Mucosa of gallbladder (tissue), 1 donor: ENCODE results near the gene E2F2. TPM values are rescaled to one million over a fixed set of nuclear protein-coding genes. Genes with fewer than 3 reads are reported as not detected.

Experiments used
- DNase-seq: peaks from one replicate; pipeline ENCODE4 v3.0.0-alpha.2; 2020; ENCODE audit warnings: low spot score
- total RNA-seq: library from RNA; stranded (reverse); gene quantifications from one replicate; pipeline ENCODE4 v1.2.1, GENCODE V29; 2021
- donor health status: DM: no; HTN: no; CAD: no.

Gene E2F2, protein sequence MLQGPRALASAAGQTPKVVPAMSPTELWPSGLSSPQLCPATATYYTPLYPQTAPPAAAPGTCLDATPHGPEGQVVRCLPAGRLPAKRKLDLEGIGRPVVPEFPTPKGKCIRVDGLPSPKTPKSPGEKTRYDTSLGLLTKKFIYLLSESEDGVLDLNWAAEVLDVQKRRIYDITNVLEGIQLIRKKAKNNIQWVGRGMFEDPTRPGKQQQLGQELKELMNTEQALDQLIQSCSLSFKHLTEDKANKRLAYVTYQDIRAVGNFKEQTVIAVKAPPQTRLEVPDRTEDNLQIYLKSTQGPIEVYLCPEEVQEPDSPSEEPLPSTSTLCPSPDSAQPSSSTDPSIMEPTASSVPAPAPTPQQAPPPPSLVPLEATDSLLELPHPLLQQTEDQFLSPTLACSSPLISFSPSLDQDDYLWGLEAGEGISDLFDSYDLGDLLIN
- total RNA-seq = 0.46 TPM

DNA sequence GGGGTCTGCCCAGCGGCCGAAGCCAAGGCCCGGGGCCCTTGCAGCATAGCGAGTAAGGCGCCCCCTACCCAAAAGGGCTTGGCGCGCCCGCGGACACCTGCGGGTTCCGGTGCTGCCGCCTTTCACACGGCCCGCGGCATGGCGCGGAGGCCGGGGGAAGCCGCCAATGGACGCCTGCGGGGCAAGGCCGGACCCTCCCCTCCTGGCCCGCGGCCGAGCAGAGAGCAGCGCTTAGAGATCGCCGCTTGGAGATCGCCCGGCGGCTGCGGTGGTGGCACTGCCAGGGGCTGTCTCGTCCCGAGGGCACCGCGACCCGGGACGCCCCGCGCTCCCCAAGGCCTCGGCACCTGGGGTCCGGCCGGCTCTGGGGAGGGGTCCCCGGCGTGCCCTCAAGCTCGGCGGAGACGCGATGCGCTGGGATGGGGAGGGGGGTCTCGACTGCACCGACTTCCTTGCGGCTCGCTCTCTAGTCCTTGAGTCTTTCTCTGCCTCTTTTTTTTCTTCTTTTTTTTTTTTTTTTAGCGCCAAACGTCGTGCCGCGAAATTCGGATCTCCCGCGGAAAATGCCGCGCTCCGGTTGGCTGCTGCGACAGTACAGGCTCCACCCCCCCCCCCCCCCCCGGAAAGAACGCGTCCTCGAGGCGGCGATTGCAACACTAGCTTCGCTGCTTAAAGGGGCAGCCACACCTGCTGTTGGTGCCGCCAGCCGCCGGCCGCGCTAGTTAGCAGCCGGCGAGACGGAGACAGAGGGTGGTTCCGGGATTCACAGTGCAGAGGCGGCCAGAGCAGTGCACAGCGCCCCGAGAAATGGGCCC is at the start of gene E2F2:
Gene E2F2, minus strand, starts transcription at position 487 of the 815 bp plus-strand sequence. Its CDS starts 440 bp downstream, at position 47.
- DNase-seq = peak; percentile 82

DNA sequence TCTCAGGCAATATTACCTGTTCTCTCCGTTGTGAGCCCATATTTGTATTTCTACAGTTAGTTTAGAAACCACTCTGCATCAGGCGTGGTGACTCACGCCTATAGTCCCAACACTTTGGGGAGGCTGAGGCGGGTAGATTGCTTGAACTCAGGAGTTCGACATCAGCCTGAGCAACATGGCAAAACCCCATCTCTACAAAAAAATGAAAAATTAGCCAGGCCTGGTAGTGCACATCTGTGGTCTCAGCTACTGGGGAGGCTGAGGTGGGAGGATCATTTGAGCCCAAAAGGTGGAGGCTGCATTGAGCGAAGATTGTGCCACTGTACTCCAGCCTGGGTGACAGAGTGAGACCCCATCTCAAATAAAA is 47.9 kb upstream of the E2F2 start:
- no peak for DNase-seq

DNA sequence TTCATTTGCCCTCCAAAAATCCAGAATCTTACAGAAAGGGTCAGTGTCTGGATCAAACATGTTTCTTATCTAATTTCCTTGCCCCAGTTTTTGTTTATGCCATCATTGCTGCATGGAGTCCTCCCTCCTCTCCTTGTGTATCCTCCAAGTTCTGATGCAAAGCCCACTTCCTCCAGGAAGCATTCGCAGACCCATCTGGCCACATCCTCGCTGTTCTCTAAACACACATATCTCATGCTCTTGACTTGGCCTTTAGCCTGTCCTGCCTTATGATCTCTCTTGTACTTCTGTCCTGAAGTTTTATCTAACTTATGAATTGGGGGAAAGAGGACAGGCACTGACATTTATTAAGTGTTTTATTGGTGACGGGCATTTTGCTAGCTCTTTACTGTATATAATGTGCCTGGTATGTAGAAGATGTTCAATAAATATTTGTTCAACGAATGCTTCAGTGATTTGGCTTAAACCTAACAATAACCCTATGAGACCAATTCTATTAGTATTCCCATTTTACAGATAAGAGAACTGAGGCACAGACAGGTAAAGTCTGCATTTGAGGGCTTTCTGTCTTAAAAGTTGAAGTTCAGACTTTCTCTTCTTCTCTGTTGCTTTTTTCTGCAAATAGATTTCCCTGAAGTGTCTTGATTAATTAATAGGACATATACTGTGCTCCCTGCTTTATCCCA is 47.4 kb upstream of the E2F2 start:
- DNase-seq = no peak

- peak; percentile 63 for DNase-seq
These were observed 46.3 kb upstream of the E2F2 start for GRCh38 chr1:23577056-23578004.

GRCh38 chr1:23576338-23577055 is 45.5 kb upstream of the E2F2 start:
- no peak for DNase-seq

DNA sequence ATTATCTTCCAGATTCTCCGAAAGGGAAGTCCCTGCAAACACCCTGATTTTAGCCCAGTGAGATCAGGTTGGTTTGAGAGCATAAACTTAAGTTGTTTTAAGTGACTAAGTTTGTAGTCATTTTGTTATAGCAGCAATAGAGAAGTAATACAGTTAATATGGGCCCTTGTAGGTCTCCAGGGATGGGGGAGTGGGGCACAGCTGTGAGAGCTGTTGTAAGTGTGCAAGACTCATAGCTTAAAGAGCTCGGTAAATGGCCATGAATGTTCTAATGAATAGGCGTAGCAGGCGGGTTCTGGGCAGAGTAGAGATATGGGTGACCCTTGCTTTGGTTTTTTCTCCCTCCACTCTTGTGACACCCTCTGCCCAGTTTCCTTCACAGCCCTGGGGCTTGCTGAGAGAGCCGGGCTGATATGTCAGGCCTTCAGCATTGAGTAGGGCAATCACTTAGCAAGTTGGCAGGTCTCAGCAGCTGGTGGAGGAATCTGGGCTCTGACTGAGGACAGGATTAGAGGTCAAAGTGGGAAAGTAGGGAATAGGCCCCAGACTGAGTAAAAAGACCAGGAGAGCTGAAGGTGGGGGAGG is 44.3 kb upstream of the E2F2 start:
- no peak for DNase-seq

DNA sequence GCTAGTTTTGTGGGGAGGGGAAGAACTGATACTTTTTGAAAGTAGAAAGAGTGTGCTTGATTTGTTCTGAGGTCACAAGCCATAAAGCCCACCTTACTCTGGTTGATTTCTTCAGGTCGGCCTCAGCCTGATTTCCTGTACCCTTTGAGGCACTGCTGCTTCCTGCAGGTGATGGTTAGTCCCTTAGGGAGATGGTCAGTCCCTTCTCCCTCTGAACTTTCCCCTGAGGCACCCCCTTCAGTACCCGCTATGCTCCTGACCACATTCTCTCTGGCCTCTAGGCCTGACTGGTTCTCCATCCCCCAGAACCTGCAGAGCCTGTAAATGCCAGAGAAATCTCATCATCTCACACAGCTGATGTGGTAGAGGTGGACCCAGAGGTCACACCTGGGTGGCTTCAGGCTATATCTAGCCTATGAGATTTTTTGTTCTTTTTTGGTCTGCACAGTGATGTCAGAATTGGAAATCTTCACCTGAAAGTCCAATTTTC is 43.3 kb upstream of the E2F2 start:
- DNase-seq = no peak

DNA sequence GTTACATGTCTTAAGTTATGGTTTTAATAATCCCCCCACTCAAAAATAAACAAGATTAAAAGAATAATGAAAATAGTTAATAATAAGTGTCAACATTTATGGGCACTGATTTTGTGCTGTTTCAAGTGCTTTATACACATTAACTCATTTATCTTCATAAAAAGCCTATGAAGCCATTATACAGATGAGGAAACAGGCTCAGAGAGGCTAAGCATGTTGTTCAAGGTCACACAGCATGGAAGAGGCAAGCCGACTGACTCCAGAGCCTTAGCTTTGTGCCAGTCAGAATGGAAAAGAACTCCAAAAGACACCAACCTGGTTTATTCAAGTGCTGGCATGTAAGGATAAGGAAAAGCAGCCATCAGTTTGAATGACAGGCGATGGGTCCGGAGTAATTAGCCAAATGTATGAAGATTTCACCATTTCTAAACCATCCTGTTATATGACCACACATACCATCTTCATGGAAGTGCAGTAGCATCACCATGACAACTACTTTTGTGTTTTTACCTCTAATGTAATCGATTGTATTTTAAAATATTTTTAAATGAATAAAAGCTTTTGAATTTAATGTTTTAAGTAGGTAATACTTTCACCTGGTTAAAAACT is 42.6 kb upstream of the E2F2 start:
- DNase-seq = no peak

- DNase-seq = no peak
These were observed 40.4 kb upstream of the E2F2 start for GRCh38 chr1:23571465-23571864.

- no peak for DNase-seq
These were observed 39.1 kb upstream of the E2F2 start for GRCh38 chr1:23570001-23570691.

GRCh38 chr1:23568608-23569383 is 37.8 kb upstream of the E2F2 start:
- DNase-seq = no peak

DNA sequence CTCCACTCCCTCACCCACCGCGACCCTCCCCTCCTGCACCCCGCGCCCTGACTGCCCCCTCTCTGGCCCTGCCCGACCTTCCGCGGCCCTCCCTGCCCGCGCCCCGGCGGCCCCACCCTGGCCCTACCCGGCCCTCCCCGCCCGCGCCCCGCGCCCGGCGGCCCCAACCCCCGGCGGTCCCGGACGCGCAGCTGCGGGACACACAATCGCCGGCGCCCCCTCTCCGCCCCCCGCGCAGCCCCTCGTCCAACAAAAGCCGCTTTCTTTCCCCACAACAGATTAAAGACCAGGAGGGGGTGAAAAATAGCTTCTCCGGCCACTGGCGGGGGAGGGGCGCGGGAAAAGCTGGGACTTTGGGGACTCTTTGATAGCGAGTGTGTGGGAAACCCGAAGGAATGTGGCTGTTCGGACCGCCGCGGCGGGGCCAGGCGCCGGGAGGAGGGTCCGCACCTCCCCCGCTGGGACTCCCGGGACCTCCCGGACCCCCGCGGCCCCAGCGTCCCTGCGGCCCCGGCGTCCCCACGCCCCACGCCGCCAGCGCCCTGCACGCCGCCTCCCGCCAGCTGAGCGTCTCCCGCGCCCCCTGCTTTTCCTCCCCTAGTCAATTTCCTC is 37.1 kb upstream of the E2F2 start:
- no peak for DNase-seq

GRCh38 chr1:23567629-23567995 is 36.6 kb upstream of the E2F2 start:
- DNase-seq = no peak

GRCh38 chr1:23566304-23566703 is 35.3 kb upstream of the E2F2 start:
- DNase-seq = no peak

DNA sequence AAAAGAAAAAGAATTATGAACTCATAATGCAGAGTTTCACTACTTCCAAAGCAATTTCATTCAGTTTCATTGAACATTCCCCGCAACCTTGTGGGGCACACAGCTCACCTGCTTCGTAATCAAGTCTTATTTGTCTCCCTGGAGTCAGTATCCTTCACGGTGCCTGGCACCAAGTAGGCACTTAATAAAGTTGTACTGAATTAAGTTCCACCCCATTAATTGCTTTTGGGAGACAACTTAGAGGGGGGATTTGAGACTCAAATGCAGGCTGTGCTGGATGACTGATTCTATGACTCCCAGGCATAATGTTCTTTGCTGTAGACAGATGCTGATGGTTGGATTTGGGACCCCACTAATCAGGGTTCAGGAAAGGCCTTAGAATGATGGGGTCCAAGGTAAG is 34.7 kb upstream of the E2F2 start:
- no peak for DNase-seq

GRCh38 chr1:23564529-23565122 is 33.6 kb upstream of the E2F2 start:
- DNase-seq = no peak

GRCh38 chr1:23563755-23564374 is 32.8 kb upstream of the E2F2 start:
- no peak for DNase-seq
